Measurements from ENCODE around the gene FHIT. TPM values are rescaled to one million over a fixed set of nuclear protein-coding genes. Genes with fewer than 3 reads are reported as not detected.

Gene FHIT
- total RNA-seq, 4 donors from 2014 or later: 8.8 to 35.6 (median 12.6) TPM

DNA sequence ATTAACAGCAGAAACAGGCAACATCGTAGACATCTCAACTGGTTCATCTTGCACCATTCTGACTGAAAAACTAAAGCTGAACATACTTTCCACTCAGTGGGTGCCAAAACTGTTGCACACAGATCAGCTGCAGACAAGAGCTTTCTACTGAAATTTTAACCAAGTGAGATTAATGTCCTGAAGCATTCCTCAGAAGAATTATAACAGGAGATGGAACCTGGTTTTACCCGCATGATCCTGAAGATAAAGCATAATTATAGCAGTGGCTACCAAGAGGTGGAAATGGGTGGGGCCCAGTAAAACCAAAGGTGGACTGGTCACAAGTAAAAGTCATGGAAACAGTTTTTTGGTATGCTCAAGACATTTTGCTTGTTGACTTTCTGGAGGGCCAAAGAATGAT, 858.8 kb downstream of the FHIT start:
- H3K4me3 ChIP-seq: no peak overlapping the region
- no peak for DNase-seq (ENCODE audit: low spot score in 2 of 2)

DNA sequence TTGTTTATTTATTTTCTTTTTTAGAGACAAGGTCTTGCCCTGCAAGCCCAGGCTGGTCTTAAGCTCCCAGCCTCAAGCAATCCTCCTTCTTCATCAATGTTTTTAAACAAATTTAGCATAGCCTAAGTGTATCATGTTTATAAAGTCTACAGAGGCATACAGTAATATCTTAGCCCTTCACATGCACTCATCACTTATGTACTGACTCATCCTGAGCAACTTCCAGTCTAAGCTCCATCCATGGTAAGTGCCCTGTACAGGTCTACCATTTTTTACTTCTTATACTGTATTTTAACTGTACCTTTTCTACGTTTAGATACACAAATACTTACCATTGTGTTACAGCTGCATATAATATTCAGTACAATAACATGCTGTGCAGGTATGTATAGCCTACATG, 860.0 kb downstream of the FHIT start:
- Histone ChIP-seq H3K27ac (no peak overlapping the region), H3K4me3 (no peak overlapping the region), H3K4me1 (no peaks in the 10 kb centered on the region), H3K36me3 (no peaks in the 10 kb centered on the region), H3K27me3 (no peaks in the 10 kb centered on the region), H3K9me3 (no peaks in the 10 kb centered on the region)
- 62% methylated on average over 1 of the region's 1 CpG for WGBS
- TF ChIP-seq, protein P1, sequence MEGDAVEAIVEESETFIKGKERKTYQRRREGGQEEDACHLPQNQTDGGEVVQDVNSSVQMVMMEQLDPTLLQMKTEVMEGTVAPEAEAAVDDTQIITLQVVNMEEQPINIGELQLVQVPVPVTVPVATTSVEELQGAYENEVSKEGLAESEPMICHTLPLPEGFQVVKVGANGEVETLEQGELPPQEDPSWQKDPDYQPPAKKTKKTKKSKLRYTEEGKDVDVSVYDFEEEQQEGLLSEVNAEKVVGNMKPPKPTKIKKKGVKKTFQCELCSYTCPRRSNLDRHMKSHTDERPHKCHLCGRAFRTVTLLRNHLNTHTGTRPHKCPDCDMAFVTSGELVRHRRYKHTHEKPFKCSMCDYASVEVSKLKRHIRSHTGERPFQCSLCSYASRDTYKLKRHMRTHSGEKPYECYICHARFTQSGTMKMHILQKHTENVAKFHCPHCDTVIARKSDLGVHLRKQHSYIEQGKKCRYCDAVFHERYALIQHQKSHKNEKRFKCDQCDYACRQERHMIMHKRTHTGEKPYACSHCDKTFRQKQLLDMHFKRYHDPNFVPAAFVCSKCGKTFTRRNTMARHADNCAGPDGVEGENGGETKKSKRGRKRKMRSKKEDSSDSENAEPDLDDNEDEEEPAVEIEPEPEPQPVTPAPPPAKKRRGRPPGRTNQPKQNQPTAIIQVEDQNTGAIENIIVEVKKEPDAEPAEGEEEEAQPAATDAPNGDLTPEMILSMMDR (IDR thresholded peaks at IDR 0.05): no peak
- TF ChIP-seq POLR2AphosphoS5 (IDR thresholded peaks at IDR 0.05): no peak
- no peak for TF ChIP-seq POLR2A (IDR thresholded peaks at IDR 0.05)
- no peak for TF ChIP-seq EP300 (IDR thresholded peaks at IDR 0.05)
- DNase-seq (ENCODE audit: low spot score in 2 of 2): no peak

More for the DNA sequence above, 858.8 kb downstream of the FHIT start:
- TF ChIP-seq POLR2A (IDR thresholded peaks at IDR 0.05) (no peak), POLR2AphosphoS5 (IDR thresholded peaks at IDR 0.05) (no peak), EP300 (IDR thresholded peaks at IDR 0.05) (no peak)
- TF ChIP-seq, protein P1 (IDR thresholded peaks at IDR 0.05): no peak
- Histone ChIP-seq H3K27ac (no peak overlapping the region), H3K36me3 (no peaks in the 10 kb centered on the region), H3K9me3 (no peaks in the 10 kb centered on the region), H3K4me1 (no peaks in the 10 kb centered on the region), H3K27me3 (no peaks in the 10 kb centered on the region)
- WGBS: 68% methylated on average over 2 of the region's 2 CpGs

DNA sequence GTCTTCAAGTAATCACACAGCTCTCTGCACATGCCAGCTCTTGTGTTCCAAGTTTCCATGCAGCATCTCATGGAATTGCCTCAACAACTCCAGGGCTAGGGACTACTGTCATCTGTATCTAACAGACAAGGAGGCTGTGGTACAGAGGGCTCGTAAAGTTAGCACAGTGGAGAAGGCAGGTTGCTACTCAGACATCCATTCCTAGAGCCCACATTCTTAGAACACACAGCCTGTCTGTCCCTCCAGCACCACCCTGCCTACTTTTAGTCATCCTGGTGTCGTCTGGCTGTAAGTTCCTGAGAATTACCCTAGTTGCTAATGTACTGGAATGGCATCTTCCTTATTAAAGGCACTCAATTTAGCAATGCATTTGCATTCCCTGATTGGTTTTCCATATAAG, 862.5 kb downstream of the FHIT start:
- H3K4me3 ChIP-seq: no peak overlapping the region
- no peaks in the 10 kb centered on the region for H3K36me3 ChIP-seq
- H3K27ac ChIP-seq: no peak overlapping the region
- WGBS: 92% methylated on average over 2 of the region's 2 CpGs
- H3K9me3 ChIP-seq: no peaks in the 10 kb centered on the region
- no peak for DNase-seq (ENCODE audit: low spot score in 2 of 2)
- no peaks in the 10 kb centered on the region for H3K4me1 ChIP-seq
- H3K27me3 ChIP-seq: no peaks in the 10 kb centered on the region
- TF ChIP-seq EP300 (IDR thresholded peaks at IDR 0.05) (no peak), POLR2A (IDR thresholded peaks at IDR 0.05) (no peak), POLR2AphosphoS5 (IDR thresholded peaks at IDR 0.05) (no peak)
- TF ChIP-seq, protein P1 (IDR thresholded peaks at IDR 0.05): no peak

DNA sequence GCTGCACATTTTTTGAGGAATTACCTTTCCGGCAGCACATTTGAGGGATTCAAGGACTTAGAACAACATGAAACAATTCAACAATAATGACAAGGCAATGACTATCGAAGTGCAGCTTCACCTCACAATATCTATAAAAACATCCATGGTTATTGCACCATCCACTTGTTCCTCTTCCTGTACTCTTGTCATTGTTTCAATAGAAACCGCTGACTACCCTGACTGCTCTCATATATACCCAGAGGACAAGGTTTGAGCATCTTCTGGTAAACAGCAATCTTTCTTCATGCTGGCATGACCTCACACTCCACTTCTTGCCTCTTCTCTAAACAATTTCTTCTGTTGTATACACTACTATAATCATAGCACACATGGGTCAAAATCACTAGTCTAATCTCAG, 864.9 kb downstream of the FHIT start:
- H3K4me3 ChIP-seq: no peak overlapping the region
- TF ChIP-seq EP300 (IDR thresholded peaks at IDR 0.05) (no peak), POLR2AphosphoS5 (IDR thresholded peaks at IDR 0.05) (no peak)
- TF ChIP-seq, protein P1 (IDR thresholded peaks at IDR 0.05): no peak
- DNase-seq (ENCODE audit: low spot score in 2 of 2): no peak
- 88% methylated on average over 3 of the region's 3 CpGs for WGBS
- H3K27me3 ChIP-seq: no peaks in the 10 kb centered on the region
- H3K36me3 ChIP-seq: no peaks in the 10 kb centered on the region
- no peaks in the 10 kb centered on the region for H3K4me1 ChIP-seq
- no peaks in the 10 kb centered on the region for H3K9me3 ChIP-seq
- no peak overlapping the region for H3K27ac ChIP-seq

DNA sequence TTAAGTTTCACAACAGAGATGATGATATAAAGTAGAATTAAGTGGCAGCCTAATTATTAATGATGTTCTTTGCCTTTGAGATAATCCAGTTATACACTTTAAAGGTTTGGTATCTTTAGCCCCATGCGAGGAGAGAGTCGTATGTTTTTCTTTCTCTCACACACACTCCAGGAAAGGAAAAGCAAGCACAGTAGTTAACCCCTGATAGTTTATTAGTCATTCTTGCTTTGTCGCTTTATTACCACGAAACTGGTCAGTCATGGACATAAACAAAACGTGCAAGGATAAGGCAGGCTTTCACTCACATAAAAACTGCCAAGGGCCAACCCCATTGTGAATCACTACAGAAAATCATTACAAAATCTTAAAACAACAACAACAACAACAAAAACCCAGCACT, 866.9 kb downstream of the FHIT start:
- Histone ChIP-seq H3K9me3 (no peaks in the 10 kb centered on the region), H3K4me3 (no peak overlapping the region), H3K36me3 (no peaks in the 10 kb centered on the region), H3K27ac (no peak overlapping the region), H3K27me3 (no peaks in the 10 kb centered on the region), H3K4me1 (no peaks in the 10 kb centered on the region)
- WGBS: 77% methylated on average over 5 of the region's 5 CpGs
- TF ChIP-seq POLR2AphosphoS5 (IDR thresholded peaks at IDR 0.05) (no peak), POLR2A (IDR thresholded peaks at IDR 0.05) (no peak), EP300 (IDR thresholded peaks at IDR 0.05) (no peak)
- TF ChIP-seq, protein P1 (IDR thresholded peaks at IDR 0.05): no peak
- DNase-seq (ENCODE audit: low spot score in 2 of 2): no peak

All from suprapubic skin (tissue), 4 donors.